GM19099 (cell line): Measurements from ENCODE around the gene HIVEP1.
A peak's percentile ranks its signal among the peaks of the same experiment; 100 is the strongest.

ENCODE experiments used
- POLR2A ChIP-seq: IDR thresholded peaks from 3 replicates; pipeline ENCODE4 v1.6.1; 2011; ENCODE audit warnings: low read depth; ENCODE audit not compliant: insufficient read length; ENCODE audit errors: extremely low read depth

HIVEP1 gene

GRCh38 chr6:12008366-12009179 is 3.5 kb upstream of the HIVEP1 start:
- TF ChIP-seq POLR2A: peak; percentile 54

GRCh38 chr6:12009180-12009685 is 2.9 kb upstream of the HIVEP1 start:
- TF ChIP-seq POLR2A: peak; percentile 53

- no peak for TF ChIP-seq POLR2A
These were observed 2.1 kb upstream of the HIVEP1 start for GRCh38 chr6:12009876-12010634.

GRCh38 chr6:12010635-12011275 is 1.4 kb upstream of the HIVEP1 start:
- no peak for TF ChIP-seq POLR2A

GRCh38 chr6:12011276-12012037 is 655 bp upstream of the HIVEP1 start:
- TF ChIP-seq POLR2A: peak; percentile 68

GRCh38 chr6:12012558-12013306 is 620 bp downstream of the HIVEP1 start:
- peak; percentile 72 for TF ChIP-seq POLR2A

- TF ChIP-seq POLR2A: no peak
These were observed 1.2 kb downstream of the HIVEP1 start for GRCh38 chr6:12013307-12013719.

GRCh38 chr6:12014027-12014872 is 2.1 kb downstream of the HIVEP1 start:
- TF ChIP-seq POLR2A: no peak

GRCh38 chr6:12014873-12015149 is 2.7 kb downstream of the HIVEP1 start:
- no peak for TF ChIP-seq POLR2A

GRCh38 chr6:12017263-12017662 is 5.2 kb downstream of the HIVEP1 start:
- no peak for TF ChIP-seq POLR2A

GRCh38 chr6:12017876-12018401 is 5.8 kb downstream of the HIVEP1 start:
- no peak for TF ChIP-seq POLR2A

- no peak for TF ChIP-seq POLR2A
These were observed 8.2 kb downstream of the HIVEP1 start for GRCh38 chr6:12020187-12020791.

- TF ChIP-seq POLR2A: no peak
These were observed 10.4 kb downstream of the HIVEP1 start for GRCh38 chr6:12022481-12022880.
